GM18511 (cell line): ENCODE results near the gene LDLRAP1.
"Not testable (repeated sequence)": the region's sequence is repeated elsewhere in the genome, so short reads cannot be mapped to it uniquely, and the experiment has no call there.

Source experiments
- ATAC-seq: cut with Tn5 transposase; IDR thresholded peaks from one replicate; pipeline ENCODE4 v1.9.1; 2021; ENCODE audit warnings: mild to moderate bottlenecking, moderate library complexity; ENCODE audit not compliant: unreplicated experiment

The LDLRAP1 gene

DNA sequence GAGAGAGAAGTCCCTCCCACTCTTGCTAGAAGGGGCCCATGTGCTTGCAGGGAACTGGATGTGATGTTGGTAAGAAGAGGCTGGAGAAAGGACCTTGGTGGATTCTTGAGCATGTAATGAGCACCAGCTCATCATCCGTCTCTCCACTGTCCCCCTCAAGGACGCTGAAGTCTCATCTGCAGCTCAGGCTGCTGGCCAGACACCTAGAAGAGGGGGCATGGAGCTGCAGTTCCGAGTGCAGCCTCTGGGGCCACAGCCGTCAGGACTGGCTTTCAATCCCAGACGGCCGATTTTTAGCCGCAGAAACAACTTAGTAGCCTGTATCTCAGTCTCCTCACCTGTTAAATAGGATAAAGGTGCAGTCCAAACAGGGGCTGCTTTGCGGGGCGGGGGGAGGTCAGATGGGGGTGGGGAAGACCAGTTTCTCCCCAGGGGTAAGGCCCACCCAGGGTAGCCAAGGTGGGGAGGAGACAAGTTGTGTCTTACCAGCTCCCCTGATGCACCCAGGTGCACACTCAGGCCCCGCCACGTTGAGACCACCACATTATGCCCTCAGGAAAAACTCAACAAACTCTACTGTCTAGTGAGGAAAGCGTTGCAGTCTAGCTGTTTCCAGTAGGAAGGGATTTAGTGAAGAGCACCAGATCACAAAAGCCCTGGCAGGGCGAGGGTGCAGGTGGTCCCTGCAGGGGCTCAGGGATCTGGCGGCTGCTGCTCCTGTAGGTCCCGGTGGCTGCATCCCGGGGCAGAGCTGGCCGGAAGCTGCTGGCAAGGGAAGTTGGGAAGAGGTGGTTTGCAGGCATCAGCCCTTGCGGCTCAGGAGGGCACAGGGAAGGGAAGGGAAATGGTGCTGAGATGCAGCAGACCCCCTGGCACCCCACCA, 29.5 kb downstream of the LDLRAP1 start:
- ATAC-seq: no peak

DNA sequence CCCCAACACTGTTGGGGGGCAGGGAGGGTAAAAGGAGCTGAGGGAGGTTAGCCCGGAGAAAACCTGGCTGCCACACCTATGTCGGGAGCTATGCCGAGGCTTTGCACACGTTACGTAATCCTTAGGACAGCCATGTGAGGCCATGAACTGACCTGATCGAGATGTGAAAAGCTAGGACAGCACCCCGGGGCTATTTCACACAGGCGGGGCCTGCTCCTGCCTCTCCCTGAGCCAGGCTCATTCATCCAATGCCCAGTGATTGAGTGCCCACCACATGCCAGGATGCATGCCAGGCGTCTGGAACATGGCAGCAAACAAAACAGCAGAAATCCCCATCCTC, 30.2 kb downstream of the LDLRAP1 start:
- no peak for ATAC-seq

DNA sequence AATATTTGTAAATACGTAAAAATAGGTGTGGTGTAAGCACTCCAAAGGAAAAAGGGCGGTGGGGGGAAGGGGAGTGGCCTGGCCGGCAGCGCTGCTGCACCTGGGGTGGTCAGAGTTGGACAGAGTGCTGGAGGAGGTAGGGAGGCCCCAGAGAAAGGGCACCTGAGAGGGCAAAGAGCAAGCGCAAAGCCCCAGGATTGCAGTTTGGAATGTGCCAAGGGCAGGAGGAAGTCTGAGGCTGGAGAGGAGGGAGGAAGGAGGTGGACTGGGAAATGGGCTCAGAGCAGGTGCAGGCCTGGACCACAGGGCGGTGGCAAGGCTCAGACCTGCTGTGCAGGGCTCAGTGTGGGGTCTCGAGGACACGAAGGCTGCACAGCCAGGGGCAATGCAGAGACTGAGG, 30.6 kb downstream of the LDLRAP1 start:
- no peak for ATAC-seq

- ATAC-seq: no peak
These were observed 31.8 kb downstream of the LDLRAP1 start for GRCh38 chr1:25575191-25575590.

DNA sequence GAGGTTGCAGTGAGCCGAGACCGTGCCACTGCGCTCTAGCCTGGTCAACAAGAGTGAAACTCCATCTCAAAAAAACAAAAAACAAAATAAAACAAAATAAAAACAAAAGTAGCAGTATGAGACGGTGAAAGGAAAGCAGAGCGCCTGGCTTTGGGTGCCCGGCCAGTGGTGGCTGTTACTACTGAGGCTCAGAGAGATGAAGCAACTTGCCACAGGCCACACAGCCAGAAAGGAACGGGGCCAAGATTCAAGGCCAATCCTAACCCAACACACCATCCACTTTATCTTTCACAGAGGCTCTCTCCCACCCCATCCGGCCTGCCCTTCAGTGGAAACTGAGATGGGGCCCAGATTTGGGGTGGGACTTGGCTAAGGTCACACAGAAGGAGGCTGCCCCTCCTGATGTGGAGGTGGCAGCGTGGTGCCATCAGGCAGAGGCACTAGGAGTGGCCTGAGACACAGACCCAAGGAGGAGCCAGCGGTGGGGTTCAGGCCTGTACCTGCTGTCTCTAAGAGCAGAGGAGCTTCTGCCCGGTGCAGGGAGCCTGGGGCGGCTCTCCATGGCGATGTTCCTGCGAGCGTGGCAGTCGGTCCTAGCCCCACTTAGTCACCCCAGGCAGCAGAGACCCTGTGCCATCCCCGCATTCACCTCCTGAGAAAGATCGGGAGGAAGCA, 33.2 kb downstream of the LDLRAP1 start:
- no peak for ATAC-seq

GRCh38 chr1:25577134-25577920, 33.9 kb downstream of the LDLRAP1 start:
- no peak for ATAC-seq

DNA sequence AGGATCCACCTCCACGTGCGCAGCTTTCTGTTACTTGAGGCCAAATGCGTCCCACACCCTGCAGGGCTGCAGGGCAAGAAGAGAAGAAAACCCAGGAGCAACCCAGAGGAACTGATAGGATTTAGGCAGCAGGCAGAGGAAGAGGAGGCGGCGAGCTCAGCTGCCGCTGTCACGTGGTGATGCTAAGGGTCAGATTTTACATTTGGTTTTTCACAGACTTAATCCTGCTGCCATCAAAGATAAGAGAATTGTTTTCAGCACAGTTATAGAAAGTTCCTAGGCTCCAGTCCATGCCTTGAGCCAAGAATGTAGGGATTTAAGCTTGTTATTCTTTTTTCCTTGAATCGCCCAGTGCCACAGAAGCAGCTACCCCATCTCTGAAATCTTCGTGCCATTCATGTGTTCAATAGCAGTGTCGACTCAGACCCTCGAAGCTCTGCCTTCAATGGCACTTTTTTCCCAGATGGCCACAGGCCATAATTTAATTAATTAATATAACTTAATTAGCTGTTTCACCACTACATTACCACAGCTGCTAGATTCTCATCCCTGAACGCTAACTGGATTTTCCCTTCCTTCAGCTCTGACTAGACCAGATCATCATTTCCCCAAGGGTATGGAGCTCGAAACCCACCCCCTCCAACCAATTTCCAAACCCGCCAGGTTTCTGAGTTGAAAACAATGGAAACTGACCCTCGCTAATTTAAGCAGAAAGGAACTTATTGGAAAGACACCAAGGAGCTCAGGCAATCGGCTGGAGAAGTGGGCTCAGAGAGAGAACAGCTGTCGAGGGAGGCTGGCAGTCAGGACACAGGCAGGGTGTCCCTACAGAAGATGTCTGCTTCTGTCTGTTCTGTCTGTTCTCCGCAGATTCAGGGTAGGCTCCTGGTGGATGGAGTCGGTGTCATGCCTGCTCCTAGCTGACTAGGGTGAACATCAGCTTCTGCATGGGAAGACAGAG, 36.2 kb downstream of the LDLRAP1 start:
- ATAC-seq: no peak

DNA sequence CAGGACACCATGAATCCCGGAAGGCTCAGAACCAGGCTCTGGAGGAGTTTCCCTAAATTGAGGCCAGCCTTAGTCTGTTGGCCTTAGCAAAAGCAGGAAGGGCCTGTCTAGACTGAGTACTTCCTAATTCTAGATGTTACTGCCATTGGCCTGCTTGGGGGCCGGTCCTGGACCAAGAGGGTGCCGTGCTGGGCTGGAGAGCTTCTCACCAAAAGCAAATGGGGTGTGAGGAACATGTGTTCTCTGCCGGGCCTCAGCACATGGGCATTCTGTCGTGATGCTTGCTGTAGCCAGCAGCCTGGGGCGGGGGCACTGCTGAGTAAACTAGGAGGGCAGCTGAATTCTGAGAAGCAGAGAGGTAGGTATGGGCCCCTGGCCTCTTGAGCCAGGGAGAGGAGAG, 37.5 kb downstream of the LDLRAP1 start:
- ATAC-seq: no peak

DNA sequence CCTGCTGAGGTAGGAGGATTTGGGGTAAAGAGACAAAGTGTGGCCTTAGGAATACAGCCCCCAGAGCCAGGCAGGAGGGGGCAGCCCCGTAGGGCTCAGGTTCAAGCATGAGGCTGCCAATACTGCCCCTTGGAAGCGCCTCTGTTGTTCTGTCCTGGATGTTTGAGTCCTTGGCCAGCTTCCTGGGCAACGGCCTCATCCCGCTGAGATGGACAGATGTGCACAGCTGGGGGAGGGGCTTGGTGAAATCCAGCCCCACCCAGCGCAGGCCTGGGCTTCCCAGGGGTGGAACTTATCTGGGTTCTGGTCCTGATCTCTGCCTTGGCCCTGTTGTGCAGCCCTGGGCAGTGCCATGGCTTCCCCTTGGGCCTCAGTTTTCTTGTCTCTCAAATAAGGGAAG, 38.4 kb downstream of the LDLRAP1 start:
- ATAC-seq: no peak

GRCh38 chr1:25583519-25584370, 40.3 kb downstream of the LDLRAP1 start:
- no peak for ATAC-seq

DNA sequence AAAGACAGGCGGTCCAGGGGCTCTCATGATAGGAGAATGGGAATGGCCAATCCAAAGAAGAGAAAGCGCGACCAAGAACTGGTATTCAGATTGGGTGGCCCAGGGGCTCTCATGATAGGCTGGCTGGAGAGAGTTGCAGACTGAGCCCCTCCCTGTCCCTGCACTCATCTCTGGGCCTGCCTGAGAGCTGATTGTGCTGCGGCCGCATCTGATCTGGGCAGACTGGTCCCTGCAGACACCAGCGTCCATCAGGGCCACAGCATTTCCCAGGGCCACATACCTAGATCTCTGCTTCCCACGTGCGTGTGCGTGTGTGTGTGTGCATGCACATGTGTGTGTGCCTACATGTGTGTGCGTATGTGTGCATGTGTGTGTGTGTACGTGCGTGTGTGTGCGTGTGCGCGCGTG, 42.8 kb downstream of the LDLRAP1 start:
- no peak for ATAC-seq

DNA sequence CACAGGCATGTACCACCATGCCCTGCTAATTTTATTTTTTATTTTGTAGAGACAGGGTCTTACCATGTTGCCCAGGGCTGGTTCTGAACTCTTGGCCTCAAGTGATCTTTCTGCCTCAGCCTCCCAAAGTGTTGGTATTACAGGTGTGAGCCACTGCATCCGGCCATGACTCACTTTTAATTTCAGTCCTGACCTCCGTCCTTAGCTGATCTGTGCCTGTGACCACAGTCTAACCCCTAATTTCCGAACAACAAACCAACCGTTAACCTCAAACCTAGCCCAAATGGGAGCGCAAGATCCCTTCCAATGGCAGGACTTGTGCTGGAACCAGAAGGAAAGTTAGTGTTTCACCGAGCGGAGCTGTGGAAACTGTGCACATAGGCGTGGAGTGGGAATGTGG, 43.9 kb downstream of the LDLRAP1 start:
- ATAC-seq: no peak

GRCh38 chr1:25588224-25588623, 44.8 kb downstream of the LDLRAP1 start:
- ATAC-seq: not testable (repeated sequence)

DNA sequence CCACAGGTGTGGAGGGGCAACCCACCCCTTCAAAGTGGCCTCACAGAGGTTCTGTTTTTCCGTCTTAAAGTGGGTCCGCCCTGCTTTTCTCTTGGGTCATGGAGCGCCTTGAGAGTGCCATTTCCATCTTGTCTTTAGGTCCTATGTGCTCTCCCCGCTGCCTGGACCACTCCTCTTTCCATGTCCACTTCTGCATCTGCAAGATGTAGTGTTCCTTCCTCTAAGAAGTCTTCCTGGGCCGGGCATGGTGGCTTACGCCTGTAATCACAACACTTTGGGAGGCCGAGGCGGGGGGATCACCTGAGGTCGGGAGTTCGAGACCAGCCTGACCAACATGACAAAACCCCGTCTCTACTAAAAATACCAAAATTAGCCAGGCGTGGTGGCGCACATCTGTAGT, 45.4 kb downstream of the LDLRAP1 start:
- ATAC-seq: not testable (repeated sequence)

DNA sequence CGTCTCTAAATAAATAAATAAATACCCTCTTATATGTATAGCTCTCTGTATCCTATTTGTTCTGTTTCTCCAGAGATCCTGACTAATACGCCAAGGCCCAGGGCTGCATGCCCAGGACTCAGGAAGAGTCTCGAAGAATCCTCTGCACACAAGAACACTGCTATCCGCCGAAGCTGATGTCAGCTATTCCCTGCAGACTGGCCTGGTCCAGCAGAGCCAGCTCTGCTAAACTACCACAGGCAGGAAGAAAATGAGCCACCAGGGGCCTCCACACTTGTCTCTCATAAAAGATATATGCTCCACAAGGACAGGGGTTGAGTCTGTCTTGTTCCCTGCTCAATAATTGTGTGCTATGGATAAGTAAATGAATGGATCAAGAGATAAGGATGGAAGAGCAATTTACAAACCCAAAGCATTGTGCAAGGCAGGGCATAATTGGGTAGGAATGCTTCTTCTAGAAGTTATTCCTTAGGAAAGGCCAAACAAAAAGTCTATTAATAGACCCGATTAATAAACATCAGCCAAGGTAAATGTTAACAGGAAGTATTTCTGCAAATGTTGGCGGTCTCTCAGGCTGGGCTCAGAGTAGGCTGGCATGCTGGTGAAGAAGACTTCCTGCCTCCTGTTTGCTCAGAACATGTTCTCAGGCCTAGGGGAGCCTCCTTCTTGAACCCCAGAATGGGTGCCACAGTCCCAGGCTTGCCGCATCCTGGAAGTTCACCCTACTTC, 46.9 kb downstream of the LDLRAP1 start:
- ATAC-seq: no peak

- ATAC-seq: no peak
These were observed 50.5 kb downstream of the LDLRAP1 start for GRCh38 chr1:25593861-25594260.

GRCh38 chr1:25594971-25595370, 51.6 kb downstream of the LDLRAP1 start:
- no peak for ATAC-seq

- ATAC-seq: not testable (repeated sequence)
These were observed 53.2 kb downstream of the LDLRAP1 start for GRCh38 chr1:25596641-25597040.

DNA sequence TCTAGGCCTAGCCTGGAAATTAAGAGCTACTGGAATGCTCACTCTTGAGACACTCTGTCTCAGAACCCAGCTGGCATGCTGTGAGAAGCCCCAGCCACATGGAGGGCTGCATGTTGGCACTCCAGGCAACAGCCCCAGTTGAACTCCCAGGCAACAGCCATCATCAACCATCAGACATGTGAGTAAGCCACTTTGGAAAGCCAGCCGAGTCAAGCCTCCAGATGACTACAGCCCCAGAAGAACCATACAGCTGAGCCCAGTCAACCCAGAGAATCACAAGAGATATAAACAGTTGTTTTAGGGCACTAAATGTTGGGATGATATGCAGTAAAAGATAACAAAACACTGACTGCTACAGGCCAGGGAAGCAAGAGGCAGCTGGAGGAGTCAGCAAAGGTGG, 55.5 kb downstream of the LDLRAP1 start:
- ATAC-seq: no peak
